Measurements from ENCODE around the gene CD276.

The CD276 gene

GRCh38 chr15:73709686-73710085 is 25.5 kb downstream of the CD276 start:
- Histone ChIP-seq H3K9me3 (ENCODE audit: control insufficient read depth, low read length) (no peaks in the 10 kb centered on the region), H3K4me3 (ENCODE audit: insufficient read depth, low read depth, low read length) (no peak overlapping the region), H3K4me1 (ENCODE audit: control insufficient read depth, insufficient read depth, low read length) (no peaks in the 10 kb centered on the region), H3K36me3 (ENCODE audit: control insufficient read depth, insufficient read depth, low read length) (peaks cover 44% of the 10 kb centered on the region), H3K27ac (ENCODE audit: insufficient read depth, low read depth, low read length, poor library complexity, severe bottlenecking) (no peak overlapping the region), H3K27me3 (ENCODE audit: control insufficient read depth, insufficient read depth, low read length, poor library complexity, severe bottlenecking) (no peaks in the 10 kb centered on the region)
- 94 to 95% methylated on average over 4 of the region's 4 CpGs for WGBS, 2 experiments

DNA sequence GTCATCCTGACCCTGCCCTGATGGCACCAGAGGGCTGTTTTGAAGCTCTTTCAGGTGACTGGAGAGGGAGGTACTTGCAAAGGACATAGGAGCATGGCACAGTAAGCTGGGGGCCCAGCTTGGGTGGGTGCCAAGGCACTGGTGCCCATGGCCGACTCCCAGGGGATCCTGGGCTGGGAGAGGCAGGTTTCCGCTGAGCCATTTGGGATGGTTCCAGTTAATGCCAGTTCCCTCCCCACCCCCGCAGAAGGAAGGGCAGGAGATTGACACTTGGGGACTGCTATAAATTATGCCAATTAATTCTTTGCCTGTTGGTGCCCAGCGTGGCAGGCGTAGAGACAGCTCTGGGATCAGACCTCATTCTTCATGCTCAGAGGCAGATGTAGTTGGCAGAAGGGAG is 26.1 kb downstream of the CD276 start:
- 91 to 98% methylated on average over 5 of the region's 5 CpGs for WGBS, 2 experiments
- Histone ChIP-seq H3K9me3 (ENCODE audit: control insufficient read depth, low read length) (no peaks in the 10 kb centered on the region), H3K4me1 (ENCODE audit: control insufficient read depth, insufficient read depth, low read length) (no peaks in the 10 kb centered on the region), H3K27me3 (ENCODE audit: control insufficient read depth, insufficient read depth, low read length, poor library complexity, severe bottlenecking) (no peaks in the 10 kb centered on the region), H3K4me3 (ENCODE audit: insufficient read depth, low read depth, low read length) (no peak overlapping the region), H3K36me3 (ENCODE audit: control insufficient read depth, insufficient read depth, low read length) (peaks cover 44% of the 10 kb centered on the region), H3K27ac (ENCODE audit: insufficient read depth, low read depth, low read length, poor library complexity, severe bottlenecking) (no peak overlapping the region)

DNA sequence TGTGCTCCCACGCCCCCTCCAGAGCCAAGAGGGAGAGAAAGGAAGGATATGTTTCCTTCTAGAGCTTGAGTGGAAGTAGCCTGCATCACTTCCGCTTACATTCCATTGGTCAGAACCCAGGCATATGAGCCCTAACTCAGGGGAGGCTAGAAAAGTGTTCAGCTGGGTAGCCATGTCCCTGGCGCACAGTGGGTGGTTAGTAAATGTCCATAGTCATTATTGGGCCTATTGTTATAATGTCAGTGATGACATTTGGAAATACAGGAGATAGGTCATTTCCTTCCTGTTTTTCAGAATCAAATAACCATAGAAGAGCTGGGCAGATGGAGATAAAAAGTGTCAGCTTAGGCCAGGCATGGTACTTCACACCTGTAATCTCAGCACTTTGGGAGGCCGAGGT is 27.3 kb downstream of the CD276 start:
- no peaks in the 10 kb centered on the region for H3K27me3 ChIP-seq (ENCODE audit: control insufficient read depth, insufficient read depth, low read length, poor library complexity, severe bottlenecking)
- H3K36me3 ChIP-seq (ENCODE audit: control insufficient read depth, insufficient read depth, low read length): peaks cover 39% of the 10 kb centered on the region
- no peaks in the 10 kb centered on the region for H3K9me3 ChIP-seq (ENCODE audit: control insufficient read depth, low read length)
- no peaks in the 10 kb centered on the region for H3K4me1 ChIP-seq (ENCODE audit: control insufficient read depth, insufficient read depth, low read length)
- no peak overlapping the region for H3K27ac ChIP-seq (ENCODE audit: insufficient read depth, low read depth, low read length, poor library complexity, severe bottlenecking)
- H3K4me3 ChIP-seq (ENCODE audit: insufficient read depth, low read depth, low read length): no peak overlapping the region
- 92 to 94% methylated on average over 4 of the region's 4 CpGs for whole genome bisulfite sequencing, 2 experiments

DNA sequence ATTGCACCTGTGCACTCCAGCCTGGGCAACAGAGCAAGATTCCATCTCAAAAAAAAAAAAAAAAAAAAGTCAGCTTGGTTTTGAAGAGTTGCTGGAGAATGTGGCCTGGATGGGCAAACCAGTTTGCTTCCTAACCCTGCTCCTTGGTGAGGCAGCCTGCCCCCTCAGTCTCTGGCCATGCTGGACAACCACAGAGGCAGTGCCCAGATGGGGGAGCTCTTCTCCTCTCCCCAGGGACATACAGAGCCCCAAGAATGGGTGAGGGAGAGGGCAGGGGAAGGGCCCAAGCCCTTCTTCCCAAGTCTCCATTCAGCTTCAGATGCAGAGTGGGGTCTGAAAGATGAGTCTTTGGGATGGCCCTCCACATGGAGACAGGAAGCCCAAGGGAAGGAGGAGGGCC is 27.9 kb downstream of the CD276 start:
- peaks cover 33% of the 10 kb centered on the region for H3K36me3 ChIP-seq (ENCODE audit: control insufficient read depth, insufficient read depth, low read length)
- H3K9me3 ChIP-seq (ENCODE audit: control insufficient read depth, low read length): no peaks in the 10 kb centered on the region
- no peak overlapping the region for H3K27ac ChIP-seq (ENCODE audit: insufficient read depth, low read depth, low read length, poor library complexity, severe bottlenecking)
- H3K4me3 ChIP-seq (ENCODE audit: insufficient read depth, low read depth, low read length): no peak overlapping the region
- H3K27me3 ChIP-seq (ENCODE audit: control insufficient read depth, insufficient read depth, low read length, poor library complexity, severe bottlenecking): no peaks in the 10 kb centered on the region
- H3K4me1 ChIP-seq (ENCODE audit: control insufficient read depth, insufficient read depth, low read length): no peaks in the 10 kb centered on the region

DNA sequence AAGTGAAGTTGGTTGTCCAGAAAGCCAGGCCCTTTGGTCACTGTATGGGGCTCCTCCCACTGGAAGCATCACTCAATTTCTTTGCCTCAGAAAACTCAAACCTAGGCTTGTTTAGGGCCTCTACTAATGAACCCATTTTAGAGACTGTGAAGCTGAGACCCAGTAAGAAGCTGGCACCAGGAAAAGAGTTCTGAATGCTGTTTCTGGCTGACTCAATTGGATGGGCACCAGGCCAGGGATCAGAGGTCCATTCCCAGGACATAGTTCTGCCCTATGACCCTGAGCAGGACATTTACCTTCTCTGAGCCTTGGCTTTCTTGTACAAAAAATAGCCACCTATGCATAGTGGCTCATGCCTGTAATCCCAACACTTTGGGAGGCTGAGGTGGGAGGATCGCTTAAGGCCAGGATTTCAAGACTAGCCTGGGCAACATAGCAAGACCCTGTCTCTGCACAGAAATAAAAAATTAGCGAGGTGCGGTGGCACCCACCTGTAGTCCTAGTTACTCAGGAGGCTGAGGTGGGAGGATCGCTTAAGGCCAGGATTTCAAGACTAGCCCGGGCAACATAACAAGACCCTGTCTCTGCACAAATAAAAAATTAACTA is 30.6 kb downstream of the CD276 start:
- H3K27ac ChIP-seq (ENCODE audit: insufficient read depth, low read depth, low read length, poor library complexity, severe bottlenecking): no peak overlapping the region
- 97 to 99% methylated on average over 5 of the region's 5 CpGs for WGBS, 2 experiments
- peaks cover 15% of the 10 kb centered on the region for H3K36me3 ChIP-seq (ENCODE audit: control insufficient read depth, insufficient read depth, low read length)
- no peaks in the 10 kb centered on the region for H3K9me3 ChIP-seq (ENCODE audit: control insufficient read depth, low read length)
- H3K4me1 ChIP-seq (ENCODE audit: control insufficient read depth, insufficient read depth, low read length): no peaks in the 10 kb centered on the region
- no peaks in the 10 kb centered on the region for H3K27me3 ChIP-seq (ENCODE audit: control insufficient read depth, insufficient read depth, low read length, poor library complexity, severe bottlenecking)
- H3K4me3 ChIP-seq (ENCODE audit: insufficient read depth, low read depth, low read length): no peak overlapping the region

DNA sequence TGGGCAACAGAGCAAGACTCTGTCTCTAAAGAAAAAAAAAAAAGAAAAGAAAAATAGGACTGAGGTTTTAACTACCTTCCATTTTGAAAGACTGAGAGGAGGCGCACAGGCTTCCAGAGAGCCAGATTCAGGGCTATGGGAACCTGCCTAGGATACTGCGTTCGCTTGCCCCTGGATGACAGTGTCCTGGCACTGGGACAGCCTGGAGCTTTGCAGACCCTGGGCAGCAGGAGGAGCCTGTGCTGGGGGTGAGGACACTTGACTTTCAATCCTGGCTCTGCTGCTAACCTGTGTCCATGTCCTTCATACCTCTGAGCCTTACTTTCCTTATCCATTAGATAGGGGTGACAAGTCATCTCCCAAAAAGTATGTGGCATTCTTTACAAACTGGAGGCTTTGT is 31.2 kb downstream of the CD276 start:
- WGBS, 2 experiments: 90 to 98% methylated on average over 3 of the region's 3 CpGs
- H3K9me3 ChIP-seq (ENCODE audit: control insufficient read depth, low read length): no peaks in the 10 kb centered on the region

DNA sequence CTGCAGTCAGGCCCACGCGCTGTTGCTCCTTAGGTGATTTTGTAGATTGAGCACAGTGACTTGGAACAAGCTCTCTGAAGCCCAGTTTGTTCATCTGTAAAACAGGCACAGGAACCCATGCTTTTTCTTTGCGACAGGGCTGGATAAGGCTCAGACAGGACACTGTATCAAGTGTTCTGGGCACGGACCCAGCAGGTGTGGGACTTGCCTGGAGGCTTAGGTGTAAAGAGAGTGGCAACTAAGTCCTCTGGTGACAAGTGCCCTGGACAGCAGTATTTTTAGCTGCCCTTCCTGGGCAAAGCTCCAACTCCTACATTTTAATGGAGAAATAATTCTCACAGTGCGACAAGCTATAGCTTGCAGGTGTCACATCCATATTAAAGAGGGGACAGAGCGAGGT is 32.2 kb downstream of the CD276 start:
- Histone ChIP-seq H3K36me3 (ENCODE audit: control insufficient read depth, insufficient read depth, low read length) (peaks cover 14% of the 10 kb centered on the region), H3K27me3 (ENCODE audit: control insufficient read depth, insufficient read depth, low read length, poor library complexity, severe bottlenecking) (no peaks in the 10 kb centered on the region), H3K9me3 (ENCODE audit: control insufficient read depth, low read length) (no peaks in the 10 kb centered on the region), H3K4me3 (ENCODE audit: insufficient read depth, low read depth, low read length) (no peak overlapping the region), H3K27ac (ENCODE audit: insufficient read depth, low read depth, low read length, poor library complexity, severe bottlenecking) (no peak overlapping the region), H3K4me1 (ENCODE audit: control insufficient read depth, insufficient read depth, low read length) (no peaks in the 10 kb centered on the region)
- 89 to 94% methylated on average over 6 of the region's 6 CpGs for WGBS, 2 experiments

More for the DNA sequence above, 31.2 kb downstream of the CD276 start:
- H3K27ac ChIP-seq (ENCODE audit: insufficient read depth, low read depth, low read length, poor library complexity, severe bottlenecking): no peak overlapping the region
- H3K4me3 ChIP-seq (ENCODE audit: insufficient read depth, low read depth, low read length): no peak overlapping the region
- no peaks in the 10 kb centered on the region for H3K27me3 ChIP-seq (ENCODE audit: control insufficient read depth, insufficient read depth, low read length, poor library complexity, severe bottlenecking)
- peaks cover 14% of the 10 kb centered on the region for H3K36me3 ChIP-seq (ENCODE audit: control insufficient read depth, insufficient read depth, low read length)
- no peaks in the 10 kb centered on the region for H3K4me1 ChIP-seq (ENCODE audit: control insufficient read depth, insufficient read depth, low read length)

DNA sequence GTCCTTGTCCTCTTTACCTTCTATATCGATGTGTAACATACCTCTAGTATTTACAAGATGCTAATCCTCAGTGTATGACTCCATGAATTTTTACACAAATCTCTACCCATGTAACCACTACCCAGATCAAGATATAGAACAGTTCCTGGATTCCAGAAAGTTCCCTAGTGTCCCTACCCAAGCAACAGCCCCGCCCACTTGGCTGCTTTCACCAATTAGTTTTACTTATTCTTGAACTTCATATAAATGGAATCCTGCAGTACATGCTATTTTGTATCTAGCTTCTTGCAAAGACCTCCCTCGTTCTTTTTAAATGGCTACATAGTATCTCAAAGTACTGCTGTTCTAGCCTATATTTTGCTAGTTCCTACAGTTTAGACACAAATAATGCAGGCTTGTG is 33.0 kb downstream of the CD276 start:
- WGBS, 2 experiments: 90% methylated on average over 3 of the region's 3 CpGs
- H3K4me1 ChIP-seq (ENCODE audit: control insufficient read depth, insufficient read depth, low read length): no peaks in the 10 kb centered on the region
- no peak overlapping the region for H3K27ac ChIP-seq (ENCODE audit: insufficient read depth, low read depth, low read length, poor library complexity, severe bottlenecking)
- no peaks in the 10 kb centered on the region for H3K27me3 ChIP-seq (ENCODE audit: control insufficient read depth, insufficient read depth, low read length, poor library complexity, severe bottlenecking)
- H3K4me3 ChIP-seq (ENCODE audit: insufficient read depth, low read depth, low read length): no peak overlapping the region
- H3K36me3 ChIP-seq (ENCODE audit: control insufficient read depth, insufficient read depth, low read length): peaks cover 11% of the 10 kb centered on the region
- H3K9me3 ChIP-seq (ENCODE audit: control insufficient read depth, low read length): no peaks in the 10 kb centered on the region

DNA sequence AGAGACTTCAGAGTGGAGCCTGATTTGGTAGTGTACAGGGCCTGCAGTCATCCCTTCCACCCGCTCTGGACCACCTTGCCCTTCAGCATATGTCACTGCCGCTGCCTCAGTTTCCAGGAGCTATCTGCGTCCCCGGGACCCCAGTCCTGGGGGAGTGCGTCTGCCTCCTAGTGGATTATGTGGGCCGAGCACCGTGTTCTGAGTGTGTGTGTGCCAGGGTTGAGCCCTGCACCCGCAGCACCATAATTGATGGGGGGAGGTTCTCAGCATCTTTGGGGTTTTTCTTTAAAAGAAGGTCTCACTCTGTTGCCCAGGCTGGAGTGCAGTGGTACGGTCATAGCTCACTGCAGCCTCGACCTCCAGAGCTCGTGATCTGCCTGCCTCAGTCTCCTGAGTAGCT is 33.6 kb downstream of the CD276 start:
- H3K27ac ChIP-seq (ENCODE audit: insufficient read depth, low read depth, low read length, poor library complexity, severe bottlenecking): no peak overlapping the region
- no peaks in the 10 kb centered on the region for H3K9me3 ChIP-seq (ENCODE audit: control insufficient read depth, low read length)
- peaks cover under 1% of the 10 kb centered on the region for H3K4me1 ChIP-seq (ENCODE audit: control insufficient read depth, insufficient read depth, low read length)
- H3K4me3 ChIP-seq (ENCODE audit: insufficient read depth, low read depth, low read length): no peak overlapping the region
- peaks cover 5% of the 10 kb centered on the region for H3K36me3 ChIP-seq (ENCODE audit: control insufficient read depth, insufficient read depth, low read length)
- 66 to 68% methylated on average over 10 to 11 of the region's 11 CpGs for WGBS, 2 experiments
- H3K27me3 ChIP-seq (ENCODE audit: control insufficient read depth, insufficient read depth, low read length, poor library complexity, severe bottlenecking): no peaks in the 10 kb centered on the region

GRCh38 chr15:73718694-73719093 is 34.5 kb downstream of the CD276 start:
- H3K27ac ChIP-seq (ENCODE audit: insufficient read depth, low read depth, low read length, poor library complexity, severe bottlenecking): no peak overlapping the region
- no peaks in the 10 kb centered on the region for H3K36me3 ChIP-seq (ENCODE audit: control insufficient read depth, insufficient read depth, low read length)
- peaks cover 7% of the 10 kb centered on the region for H3K4me1 ChIP-seq (ENCODE audit: control insufficient read depth, insufficient read depth, low read length)
- H3K4me3 ChIP-seq (ENCODE audit: insufficient read depth, low read depth, low read length): no peak overlapping the region
- 94 to 97% methylated on average over 4 of the region's 4 CpGs for WGBS, 2 experiments
- no peaks in the 10 kb centered on the region for H3K27me3 ChIP-seq (ENCODE audit: control insufficient read depth, insufficient read depth, low read length, poor library complexity, severe bottlenecking)
- no peaks in the 10 kb centered on the region for H3K9me3 ChIP-seq (ENCODE audit: control insufficient read depth, low read length)

- H3K4me3 ChIP-seq (ENCODE audit: insufficient read depth, low read depth, low read length): no peak overlapping the region
- H3K4me1 ChIP-seq (ENCODE audit: control insufficient read depth, insufficient read depth, low read length): peaks cover 16% of the 10 kb centered on the region
- no peak overlapping the region for H3K27ac ChIP-seq (ENCODE audit: insufficient read depth, low read depth, low read length, poor library complexity, severe bottlenecking)
- WGBS, 2 experiments: 92 to 93% methylated on average over 3 of the region's 3 CpGs
- H3K27me3 ChIP-seq (ENCODE audit: control insufficient read depth, insufficient read depth, low read length, poor library complexity, severe bottlenecking): no peaks in the 10 kb centered on the region
- no peaks in the 10 kb centered on the region for H3K36me3 ChIP-seq (ENCODE audit: control insufficient read depth, insufficient read depth, low read length)
- no peaks in the 10 kb centered on the region for H3K9me3 ChIP-seq (ENCODE audit: control insufficient read depth, low read length)
Measured at GRCh38 chr15:73722425-73722824, 38.2 kb downstream of the CD276 start.

Data from ectodermal cell (in vitro differentiated cells).